ENCODE measurements around the gene CWC15. TPM values are rescaled to one million over a fixed set of nuclear protein-coding genes. Genes with fewer than 3 reads are reported as not detected.

Gene CWC15
- total RNA-seq, 4 donors from 2014 or later, result 47.1 to 58.7 (median 53.4) TPM

- no peak for TF ChIP-seq CTCF (IDR thresholded peaks at IDR 0.05; ENCODE audit: low read depth)
Observed at GRCh38 chr11:94934362-94934761, 39.0 kb downstream of the CWC15 start.

GRCh38 chr11:94933223-94934130 is 39.9 kb downstream of the CWC15 start:
- TF ChIP-seq CTCF (IDR thresholded peaks at IDR 0.05; ENCODE audit: low read depth), result no peak

- no peak for TF ChIP-seq CTCF (IDR thresholded peaks at IDR 0.05; ENCODE audit: low read depth)
Observed at GRCh38 chr11:94932503-94932902, 40.9 kb downstream of the CWC15 start.

GRCh38 chr11:94928117-94928990 is 45.0 kb downstream of the CWC15 start:
- TF ChIP-seq CTCF (IDR thresholded peaks at IDR 0.05; ENCODE audit: low read depth), result no peak

- no peak for TF ChIP-seq CTCF (IDR thresholded peaks at IDR 0.05; ENCODE audit: low read depth)
Observed at GRCh38 chr11:94926698-94927237, 46.6 kb downstream of the CWC15 start.

GRCh38 chr11:94926271-94926625 is 47.1 kb downstream of the CWC15 start:
- TF ChIP-seq CTCF (IDR thresholded peaks at IDR 0.05; ENCODE audit: low read depth), result no peak
